GM18861 (cell line): ENCODE results near the gene HMCN1.
A peak's percentile ranks its signal among the peaks of the same experiment; 100 is the strongest.

ENCODE experiments used
- ATAC-seq: cut with Tn5 transposase; IDR thresholded peaks from one replicate; pipeline ENCODE4 v1.9.1; 2021; ENCODE audit not compliant: unreplicated experiment

Gene HMCN1

DNA sequence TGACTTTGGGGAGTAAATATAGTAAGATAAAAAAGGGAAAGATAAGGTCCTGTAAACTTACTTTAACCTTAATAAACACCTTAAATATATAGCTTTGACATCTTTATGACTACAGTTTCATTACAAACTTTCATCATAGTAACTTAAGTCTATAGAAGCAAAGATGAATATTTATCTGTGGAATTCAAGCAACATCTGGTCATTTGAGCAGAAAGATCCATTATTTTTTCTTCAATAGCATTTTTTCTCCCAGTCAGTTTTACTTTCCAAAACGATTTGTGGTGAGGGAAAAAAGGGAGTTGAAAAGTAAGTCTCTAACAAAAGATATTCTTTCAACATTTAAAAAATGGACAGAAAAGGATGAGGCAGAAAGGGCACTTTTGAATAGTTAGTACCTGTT, 69.0 kb downstream of the HMCN1 start:
- ATAC-seq = no peak

DNA sequence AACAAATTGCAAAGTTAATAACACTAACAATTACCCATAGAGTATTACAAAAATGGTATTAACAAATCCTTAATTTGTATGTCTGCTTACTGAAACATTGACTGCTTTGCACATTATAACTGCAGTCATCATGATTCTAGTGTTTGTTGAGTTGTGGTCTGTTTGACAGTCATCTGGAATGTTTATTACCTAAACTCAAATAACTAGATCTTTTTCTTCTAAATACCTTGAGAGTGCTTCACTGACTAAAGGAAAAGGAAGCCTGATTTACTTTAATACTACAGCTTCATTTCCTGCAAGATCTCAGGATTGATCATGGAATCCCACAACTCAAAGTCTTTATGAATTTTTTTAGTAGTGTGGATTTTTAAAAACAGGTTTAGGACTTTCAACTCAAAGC, 70.0 kb downstream of the HMCN1 start:
- no peak for ATAC-seq

DNA sequence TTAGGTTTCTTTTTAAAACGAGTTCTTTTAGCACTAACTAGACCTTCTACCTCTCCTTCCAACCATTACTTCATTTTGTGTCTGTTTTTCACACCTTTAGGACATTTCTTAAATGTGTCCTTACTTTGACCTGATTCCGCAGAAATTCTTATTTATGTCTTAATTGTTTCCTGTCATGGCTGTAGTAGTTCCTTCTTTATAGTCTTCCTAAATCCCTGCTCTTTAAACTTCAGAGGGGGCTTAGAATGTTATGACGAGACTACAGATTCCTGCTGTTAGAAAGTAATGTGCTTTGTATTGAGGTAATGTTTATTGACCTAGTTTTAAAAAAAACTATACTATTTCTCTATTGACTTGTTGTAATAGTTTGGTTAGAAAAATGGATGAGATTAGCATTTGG, 70.4 kb downstream of the HMCN1 start:
- no peak for ATAC-seq

DNA sequence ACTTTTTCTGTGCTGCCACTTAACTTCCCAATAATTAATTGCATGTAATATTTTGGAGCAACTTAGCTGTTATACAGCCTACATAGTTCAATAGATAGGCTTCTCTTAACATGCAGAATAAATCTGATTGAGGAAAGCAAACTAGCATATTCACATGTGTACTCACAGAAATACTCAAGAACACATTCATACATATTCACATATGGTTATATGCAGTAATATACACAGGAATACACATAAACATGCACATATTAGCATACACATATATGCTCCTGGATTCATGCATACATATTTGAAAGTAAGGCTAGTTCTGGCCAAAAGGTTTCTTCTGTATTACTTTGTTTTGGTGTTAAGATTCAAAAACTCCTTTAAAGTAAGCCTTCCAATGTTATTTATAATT, 73.1 kb downstream of the HMCN1 start:
- ATAC-seq = no peak

DNA sequence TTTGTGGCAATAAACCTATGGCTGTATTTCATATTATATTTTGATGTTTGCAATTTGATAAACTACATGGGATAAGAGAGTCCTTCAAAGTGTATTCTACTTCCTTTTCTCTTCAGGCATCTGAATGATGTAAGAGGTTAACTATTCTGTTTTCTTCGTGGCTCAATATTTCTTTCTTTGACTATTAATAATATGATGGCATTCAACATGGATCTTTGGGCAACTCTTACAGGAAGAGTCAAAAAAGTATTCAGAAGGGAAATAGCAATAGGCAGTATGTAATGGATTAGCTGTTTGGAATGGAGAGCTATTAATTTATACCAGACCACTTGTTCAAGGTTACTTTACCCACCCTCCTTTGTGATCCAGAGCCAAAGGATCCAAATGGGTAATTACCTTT, 74.4 kb downstream of the HMCN1 start:
- ATAC-seq = no peak

DNA sequence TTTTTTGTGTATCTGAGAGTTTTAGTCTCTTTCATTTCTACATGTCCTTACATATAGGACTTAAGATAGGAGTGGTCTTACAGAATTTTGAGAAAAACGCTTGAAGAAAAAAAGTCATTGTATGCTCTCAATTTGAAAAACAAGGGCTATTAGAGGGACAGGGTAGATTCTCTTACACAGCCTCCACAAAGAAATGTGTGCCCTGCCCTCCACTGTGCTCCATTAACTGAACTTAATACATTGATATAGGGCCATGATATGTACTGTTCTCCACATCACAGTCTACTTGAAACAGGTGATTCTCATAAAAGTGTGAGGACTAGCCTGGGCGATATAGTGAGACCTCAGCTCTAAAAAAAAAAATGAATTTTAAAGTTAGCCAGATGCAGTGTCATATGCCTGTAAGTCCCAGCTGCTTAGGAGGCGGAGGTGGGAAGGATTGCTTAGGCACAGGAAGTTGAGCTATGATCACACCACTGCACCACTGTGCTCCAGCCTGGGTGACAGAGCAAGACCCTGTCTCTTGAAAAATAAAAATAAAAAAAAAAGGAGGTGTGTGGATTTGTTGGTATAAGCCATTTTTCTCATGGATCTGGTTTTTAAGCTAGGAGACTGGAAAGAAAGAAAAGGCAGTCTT, 77.0 kb downstream of the HMCN1 start:
- no peak for ATAC-seq

DNA sequence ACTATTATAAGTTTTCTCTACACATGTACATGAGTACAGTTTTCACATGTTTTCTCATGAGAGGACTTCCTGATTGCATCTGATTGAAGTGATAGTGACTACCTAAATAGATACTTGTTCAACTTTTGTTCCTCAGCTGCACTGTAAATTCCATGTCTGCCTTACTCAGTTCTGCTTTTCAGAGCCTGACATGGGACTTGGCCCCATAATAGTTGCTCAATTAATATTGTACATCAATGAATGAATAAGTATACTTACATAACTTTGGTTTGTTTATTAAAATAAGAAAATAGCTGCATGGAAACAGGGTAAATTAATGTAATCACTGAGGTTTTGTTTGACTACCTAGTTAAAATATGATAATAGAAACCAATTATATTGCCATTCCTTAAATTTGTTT, 78.7 kb downstream of the HMCN1 start:
- ATAC-seq = no peak

DNA sequence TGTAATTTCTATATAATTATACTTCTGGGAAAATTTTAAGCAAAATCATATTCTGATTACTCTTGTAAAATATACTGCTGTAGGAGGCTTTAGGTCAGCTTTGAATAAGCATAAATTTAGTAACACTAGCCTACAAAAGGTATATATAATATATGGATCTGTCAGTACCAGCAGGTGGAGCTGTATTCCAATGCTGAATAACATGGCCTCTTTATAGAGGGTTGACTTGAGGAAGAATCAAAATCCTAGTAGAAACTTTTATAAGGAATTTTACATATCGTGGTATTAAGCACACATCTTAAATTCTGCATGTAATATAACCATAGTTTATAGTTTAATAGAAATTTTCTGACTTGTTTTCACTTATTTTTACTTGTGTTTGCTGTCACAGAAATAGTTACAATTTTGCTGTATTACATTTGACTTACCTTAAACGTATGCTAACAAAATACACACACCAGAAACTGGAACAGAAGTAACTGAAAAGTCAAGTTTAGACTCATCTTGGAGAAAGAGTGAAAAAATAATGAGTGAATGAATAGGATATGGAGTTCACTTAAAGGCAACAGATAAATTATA, 79.3 kb downstream of the HMCN1 start:
- peak; percentile 58 for ATAC-seq

DNA sequence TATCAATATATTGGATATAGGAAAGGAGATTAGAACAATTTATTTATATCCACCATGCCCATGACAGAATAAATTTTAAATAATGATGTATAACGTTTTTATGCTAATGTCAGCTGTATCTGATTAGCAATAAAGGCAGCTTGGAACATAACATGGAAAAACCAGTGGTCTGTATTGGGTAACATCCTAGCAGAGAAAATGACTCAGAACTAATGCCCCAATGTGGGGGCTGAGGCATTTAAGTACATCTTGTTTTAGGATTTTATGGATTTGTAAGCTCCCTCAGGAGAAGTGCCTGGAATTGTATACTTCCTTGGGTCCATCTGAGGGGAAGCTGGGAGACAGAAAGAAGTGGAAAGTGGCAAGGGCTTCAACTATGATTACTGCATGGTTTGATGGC, 82.3 kb downstream of the HMCN1 start:
- no peak for ATAC-seq

DNA sequence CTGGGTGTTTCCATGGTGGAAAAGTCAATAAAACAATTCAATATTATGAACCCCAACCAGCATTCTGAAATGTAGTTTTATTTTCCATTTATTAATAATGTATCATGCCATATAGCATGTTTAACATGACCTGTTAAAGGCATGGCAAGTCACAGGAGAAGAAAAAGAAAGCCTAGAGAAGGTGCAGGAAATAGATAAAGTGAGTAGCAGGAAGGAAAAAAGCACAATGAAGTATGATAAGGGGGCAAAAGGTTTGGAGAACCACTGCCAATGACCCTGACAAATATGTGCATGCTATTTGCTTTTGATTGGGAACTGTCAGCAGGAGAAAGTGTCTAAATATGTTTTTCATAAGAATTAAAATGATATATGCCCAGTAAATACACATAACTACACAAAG, 85.6 kb downstream of the HMCN1 start:
- ATAC-seq = no peak

DNA sequence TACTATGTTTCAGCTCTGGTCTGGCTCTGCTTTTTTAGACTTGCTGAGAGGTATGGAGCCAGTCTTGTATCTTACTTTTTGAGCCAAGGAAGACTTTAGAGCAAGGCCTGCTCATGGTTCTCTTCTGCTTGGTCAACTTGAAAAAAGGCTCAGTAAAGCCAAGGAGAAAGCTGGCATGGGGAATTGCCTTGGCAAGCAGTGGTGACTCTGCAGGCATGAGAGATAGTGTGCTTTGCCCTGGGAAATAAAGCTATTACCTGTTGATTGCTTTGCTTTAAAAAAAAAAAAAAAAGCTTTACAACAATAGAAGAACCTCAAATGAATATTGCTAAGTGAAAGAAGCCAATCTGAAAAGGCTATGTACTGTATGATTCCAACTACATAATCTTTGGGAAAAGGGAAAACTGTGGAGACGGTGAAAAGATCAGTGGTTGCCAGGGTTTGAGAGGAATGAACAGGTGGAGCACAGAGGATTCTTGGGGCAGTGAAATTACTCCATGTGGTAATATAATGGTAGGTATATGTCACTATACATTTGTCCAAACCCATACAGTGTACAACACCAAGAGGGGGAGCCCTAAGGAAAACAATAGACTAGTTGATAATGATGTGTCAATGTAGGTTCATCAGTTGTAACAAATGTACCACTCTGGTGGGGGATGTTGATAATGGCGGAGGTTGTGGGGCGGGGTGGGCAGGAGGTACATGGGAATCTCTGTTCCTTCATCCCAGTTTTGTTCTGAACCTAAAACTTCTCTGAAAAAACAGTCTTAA, 87.6 kb downstream of the HMCN1 start:
- ATAC-seq = no peak

DNA sequence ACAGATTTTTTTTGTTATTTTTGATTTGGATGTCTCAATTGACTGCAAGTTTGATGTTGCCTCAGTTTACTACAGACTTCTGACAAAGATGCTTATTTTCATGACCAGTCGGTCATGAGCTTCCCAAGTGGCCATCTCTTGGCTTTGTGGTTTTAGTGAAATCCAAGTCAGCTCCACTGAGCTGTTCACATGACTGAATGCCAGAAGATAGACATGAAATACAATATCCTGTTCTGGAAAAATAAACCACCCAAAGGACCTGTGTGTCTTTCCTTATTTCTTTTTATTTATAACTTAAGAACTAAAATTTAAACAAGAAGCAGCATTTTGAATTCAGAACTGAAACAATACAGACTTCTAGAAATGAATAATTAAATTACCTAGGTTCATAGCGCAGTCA, 89.3 kb downstream of the HMCN1 start:
- no peak for ATAC-seq

DNA sequence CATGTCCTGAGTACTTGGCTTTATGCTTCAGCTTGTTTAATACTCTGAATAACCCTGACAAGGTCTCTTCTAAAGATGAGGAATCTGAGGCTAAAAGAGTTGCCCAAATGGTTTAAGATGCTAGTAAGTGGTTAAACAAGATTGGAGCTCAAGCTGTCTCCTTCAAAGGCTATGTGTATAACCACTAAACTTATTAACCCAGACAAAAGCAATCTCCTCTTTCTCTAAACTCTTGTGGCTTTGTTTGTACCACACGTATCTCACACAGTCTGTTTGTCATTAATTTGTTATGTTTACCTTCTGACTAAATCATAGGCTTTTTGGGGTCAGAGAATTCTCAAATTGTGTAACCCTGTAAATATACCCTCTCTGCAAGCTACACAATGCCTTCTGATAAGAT, 89.9 kb downstream of the HMCN1 start:
- ATAC-seq = no peak

DNA sequence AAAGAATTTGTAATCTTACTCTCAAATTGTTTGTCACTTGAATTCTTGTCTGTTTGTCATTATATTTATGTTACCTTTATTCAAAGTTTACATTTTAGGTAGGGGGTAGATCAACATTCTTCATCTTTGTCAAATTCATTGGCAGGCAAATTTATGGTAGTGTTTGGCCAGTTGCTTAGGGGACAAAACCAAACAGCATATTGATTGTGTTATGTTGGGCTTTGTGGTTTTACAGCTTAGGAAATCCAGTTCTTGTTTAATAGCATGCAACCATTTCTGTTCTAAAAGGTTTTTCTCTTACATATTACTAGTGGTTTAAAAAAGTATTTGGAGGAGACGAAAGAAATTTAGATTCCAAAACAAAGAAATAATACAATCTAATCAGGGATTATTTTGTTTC, 91.4 kb downstream of the HMCN1 start:
- ATAC-seq = no peak

DNA sequence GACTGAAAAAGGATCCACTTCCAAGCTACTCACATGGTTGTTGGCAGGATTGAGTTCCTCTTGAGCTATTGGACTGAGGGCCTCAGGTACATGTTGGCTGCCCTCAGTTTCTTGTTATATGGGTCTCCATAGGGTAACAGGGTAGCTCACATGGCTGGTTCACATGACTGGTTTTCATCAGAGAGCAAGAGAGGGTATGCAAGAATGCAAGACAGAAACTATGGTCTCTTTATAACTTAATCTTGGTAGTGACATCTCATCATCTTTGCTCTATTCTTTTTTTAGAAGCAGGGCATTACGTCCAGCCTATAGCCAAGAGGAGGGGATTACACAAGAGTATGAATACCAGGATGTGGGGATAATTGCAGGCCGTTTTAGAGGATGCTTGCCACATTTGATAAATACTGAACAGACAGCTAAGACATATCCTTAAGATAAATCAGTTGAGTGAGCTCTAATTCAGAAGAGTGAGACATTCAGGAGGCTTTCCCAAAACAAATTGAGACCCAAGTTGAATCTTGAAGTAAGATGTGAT, 100.2 kb downstream of the HMCN1 start:
- no peak for ATAC-seq

DNA sequence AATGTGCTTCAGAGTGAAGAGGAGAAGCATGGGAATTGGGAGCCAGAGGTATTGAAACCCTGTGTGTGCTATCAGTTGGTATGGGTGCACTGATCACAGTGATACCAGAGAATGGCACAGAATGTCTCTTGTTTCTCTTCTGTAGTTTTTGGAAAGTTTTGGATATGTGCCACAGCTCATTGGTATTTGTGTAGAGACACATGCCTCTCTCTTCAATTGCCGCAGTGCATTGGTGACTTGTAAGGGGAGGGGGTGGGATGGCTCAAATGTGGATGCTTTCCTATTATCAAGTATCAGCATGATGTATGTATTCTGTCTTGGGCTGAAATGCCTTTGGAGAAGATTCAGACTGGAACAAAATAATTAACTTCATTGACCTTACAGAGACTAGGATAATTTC, 101.0 kb downstream of the HMCN1 start:
- no peak for ATAC-seq

DNA sequence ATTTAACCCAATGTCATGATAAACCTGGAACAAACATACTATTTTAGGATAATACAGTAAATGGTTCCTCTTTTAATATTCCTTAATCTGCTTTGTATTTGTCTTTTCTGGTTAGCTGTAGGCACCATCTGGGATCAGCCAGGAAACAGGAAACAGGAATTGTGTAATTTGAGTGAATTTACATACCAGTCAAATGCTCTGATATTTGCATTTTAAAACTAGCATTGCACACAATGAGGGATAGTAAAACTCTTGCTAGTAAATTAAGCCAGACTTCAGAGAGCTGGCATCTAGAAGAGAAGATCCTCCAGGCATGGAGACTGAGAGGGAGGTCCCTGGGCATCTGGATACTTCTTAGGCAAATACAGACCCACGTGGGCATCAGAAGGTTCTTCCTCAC, 103.5 kb downstream of the HMCN1 start:
- no peak for ATAC-seq

DNA sequence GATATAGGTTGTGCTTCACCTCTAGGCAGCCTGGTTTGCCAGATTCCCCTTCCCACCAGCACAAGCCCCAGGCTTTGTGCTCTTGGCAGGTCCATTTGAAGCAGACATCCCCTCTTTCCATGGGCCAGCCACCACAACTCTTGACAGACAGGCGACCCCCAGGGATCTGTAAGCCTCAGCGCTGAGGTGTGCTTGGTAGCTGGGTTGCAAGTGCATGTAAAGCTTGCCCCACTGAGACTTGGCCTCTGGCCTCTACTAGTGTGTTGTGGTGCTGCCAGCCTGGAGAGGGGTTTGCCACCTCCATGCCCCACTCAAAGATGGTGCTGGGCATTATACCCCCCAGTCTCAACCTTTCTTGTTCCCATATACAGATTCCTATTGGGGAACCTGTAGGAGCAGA, 103.9 kb downstream of the HMCN1 start:
- no peak for ATAC-seq

DNA sequence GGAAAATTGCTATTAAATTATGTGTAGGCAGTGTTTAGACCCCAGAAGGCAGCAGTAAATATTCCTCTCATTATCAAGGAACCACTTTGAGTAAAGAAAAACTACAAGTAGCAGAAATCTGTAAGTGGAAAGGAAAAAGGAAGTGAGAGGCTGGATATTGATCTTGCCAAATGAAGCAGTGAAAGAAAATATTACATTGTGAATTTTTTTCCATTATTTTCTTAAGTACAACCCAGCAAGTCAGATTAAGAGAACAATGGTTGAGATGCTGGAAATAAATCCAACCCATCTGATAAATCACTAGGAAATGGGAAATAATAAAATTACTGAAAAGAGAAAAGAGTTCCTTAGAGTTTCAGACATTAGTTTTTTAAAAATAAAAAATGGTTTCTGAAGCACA, 106.7 kb downstream of the HMCN1 start:
- no peak for ATAC-seq

DNA sequence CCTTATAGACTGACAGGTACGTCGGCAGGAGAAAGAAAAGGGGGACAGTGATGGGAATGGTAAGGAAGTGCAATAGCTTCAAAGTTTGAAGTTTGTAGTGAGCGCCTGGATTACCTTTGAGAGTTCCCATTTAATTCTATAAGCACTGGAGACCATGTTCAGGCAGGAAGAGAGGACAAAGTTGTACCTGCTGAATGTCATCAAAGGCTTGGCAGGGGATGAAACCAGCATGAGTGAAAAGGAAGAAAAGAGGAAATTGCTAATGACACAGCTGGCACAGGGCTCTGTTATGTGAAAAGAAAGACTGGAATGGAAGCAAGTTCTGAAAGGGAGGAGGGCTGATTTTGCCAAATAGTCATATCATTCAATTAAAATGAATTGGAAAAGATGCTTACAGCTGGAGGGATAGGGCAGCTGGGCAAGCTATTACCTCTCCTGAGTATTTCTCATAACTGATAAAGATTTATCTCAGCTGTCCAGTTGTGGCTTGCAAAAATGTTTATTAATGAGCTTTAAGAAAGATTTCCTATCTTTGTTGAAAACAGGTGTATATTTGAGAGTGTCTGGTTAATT, 109.2 kb downstream of the HMCN1 start:
- ATAC-seq = no peak

DNA sequence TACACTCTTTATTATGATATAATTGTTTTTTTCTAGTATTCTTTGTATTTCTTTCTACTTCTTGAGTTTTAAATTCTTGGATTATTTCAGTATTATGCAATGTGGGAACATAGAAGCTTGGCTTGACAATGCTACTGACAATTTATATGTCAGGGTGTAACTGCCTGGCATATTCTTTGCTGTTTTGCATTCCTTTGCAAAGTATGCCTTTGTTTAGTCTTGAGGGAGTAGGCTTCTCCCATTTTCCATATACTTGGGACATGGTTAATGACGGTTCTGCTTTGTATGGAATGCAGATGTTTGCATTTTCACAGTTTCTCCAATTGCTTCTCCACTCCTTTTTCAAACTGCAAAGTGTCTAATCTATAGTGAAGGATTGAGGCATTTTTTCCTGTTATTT, 109.8 kb downstream of the HMCN1 start:
- no peak for ATAC-seq
